Liver (tissue), 3 donors: ENCODE data around the gene GMDS.

Experiments
- FOXA1 ChIP-seq: IDR thresholded peaks from 2 replicates; pipeline ENCODE4 v1.6.1; 2016; ENCODE audit warnings: antibody characterized with exemption
- HNF4G ChIP-seq: IDR thresholded peaks from 2 replicates; pipeline ENCODE4 v1.6.1; 2016; ENCODE audit warnings: antibody characterized with exemption
- SP1 ChIP-seq: IDR thresholded peaks from 2 replicates; pipeline ENCODE4 v1.6.1; 2018; ENCODE audit warnings: antibody characterized with exemption, mild to moderate bottlenecking
- TF ChIP-seq, protein P1 (sequence below): fragments of 150-350 bp; IDR thresholded peaks from 2 replicates; pipeline ENCODE4 v1.5.1; 2017; ENCODE audit warnings: improper control_type of control experiment, low read depth, low read length; ENCODE audit not compliant: missing input control
- TF ChIP-seq, protein P2 (sequence below): IDR thresholded peaks from 2 replicates; pipeline ENCODE4 v1.6.1; 2016; ENCODE audit warnings: antibody characterized with exemption
- TF ChIP-seq, protein P3 (sequence below): IDR thresholded peaks from 2 replicates; pipeline ENCODE4 v1.6.1; 2016; ENCODE audit warnings: antibody characterized with exemption, mild to moderate bottlenecking
- TF ChIP-seq, protein P4 (sequence below): IDR thresholded peaks from 2 replicates; pipeline ENCODE4 v1.6.1; 2016; ENCODE audit warnings: antibody characterized with exemption
- donor health status: healthy.
- donor health status: healthy.

DNA sequence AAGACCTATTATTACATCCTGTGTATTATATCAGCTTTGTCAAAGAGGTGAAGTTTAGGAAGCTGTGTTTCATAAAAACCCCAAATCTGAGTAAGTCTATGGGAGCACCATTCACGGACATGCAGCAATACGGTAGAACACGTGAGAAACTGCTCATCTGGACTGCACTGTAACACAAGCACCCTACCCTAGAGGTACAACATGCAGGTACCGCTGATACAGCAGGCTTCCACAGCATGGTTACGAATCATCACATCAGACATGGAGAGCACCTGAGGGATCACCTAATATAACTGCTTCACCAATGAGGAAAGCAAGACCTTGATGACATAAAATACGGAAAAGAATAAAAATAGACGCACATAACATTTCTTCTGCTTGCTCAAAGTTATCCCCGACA lies 96.7 kb downstream of the GMDS start:
- TF ChIP-seq, protein P1, sequence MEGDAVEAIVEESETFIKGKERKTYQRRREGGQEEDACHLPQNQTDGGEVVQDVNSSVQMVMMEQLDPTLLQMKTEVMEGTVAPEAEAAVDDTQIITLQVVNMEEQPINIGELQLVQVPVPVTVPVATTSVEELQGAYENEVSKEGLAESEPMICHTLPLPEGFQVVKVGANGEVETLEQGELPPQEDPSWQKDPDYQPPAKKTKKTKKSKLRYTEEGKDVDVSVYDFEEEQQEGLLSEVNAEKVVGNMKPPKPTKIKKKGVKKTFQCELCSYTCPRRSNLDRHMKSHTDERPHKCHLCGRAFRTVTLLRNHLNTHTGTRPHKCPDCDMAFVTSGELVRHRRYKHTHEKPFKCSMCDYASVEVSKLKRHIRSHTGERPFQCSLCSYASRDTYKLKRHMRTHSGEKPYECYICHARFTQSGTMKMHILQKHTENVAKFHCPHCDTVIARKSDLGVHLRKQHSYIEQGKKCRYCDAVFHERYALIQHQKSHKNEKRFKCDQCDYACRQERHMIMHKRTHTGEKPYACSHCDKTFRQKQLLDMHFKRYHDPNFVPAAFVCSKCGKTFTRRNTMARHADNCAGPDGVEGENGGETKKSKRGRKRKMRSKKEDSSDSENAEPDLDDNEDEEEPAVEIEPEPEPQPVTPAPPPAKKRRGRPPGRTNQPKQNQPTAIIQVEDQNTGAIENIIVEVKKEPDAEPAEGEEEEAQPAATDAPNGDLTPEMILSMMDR = no peak
- TF ChIP-seq, protein P2, sequence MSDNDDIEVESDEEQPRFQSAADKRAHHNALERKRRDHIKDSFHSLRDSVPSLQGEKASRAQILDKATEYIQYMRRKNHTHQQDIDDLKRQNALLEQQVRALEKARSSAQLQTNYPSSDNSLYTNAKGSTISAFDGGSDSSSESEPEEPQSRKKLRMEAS = no peak
- TF ChIP-seq SP1 (no peak), FOXA1 (no peak), HNF4G (no peak)
- TF ChIP-seq, protein P3, sequence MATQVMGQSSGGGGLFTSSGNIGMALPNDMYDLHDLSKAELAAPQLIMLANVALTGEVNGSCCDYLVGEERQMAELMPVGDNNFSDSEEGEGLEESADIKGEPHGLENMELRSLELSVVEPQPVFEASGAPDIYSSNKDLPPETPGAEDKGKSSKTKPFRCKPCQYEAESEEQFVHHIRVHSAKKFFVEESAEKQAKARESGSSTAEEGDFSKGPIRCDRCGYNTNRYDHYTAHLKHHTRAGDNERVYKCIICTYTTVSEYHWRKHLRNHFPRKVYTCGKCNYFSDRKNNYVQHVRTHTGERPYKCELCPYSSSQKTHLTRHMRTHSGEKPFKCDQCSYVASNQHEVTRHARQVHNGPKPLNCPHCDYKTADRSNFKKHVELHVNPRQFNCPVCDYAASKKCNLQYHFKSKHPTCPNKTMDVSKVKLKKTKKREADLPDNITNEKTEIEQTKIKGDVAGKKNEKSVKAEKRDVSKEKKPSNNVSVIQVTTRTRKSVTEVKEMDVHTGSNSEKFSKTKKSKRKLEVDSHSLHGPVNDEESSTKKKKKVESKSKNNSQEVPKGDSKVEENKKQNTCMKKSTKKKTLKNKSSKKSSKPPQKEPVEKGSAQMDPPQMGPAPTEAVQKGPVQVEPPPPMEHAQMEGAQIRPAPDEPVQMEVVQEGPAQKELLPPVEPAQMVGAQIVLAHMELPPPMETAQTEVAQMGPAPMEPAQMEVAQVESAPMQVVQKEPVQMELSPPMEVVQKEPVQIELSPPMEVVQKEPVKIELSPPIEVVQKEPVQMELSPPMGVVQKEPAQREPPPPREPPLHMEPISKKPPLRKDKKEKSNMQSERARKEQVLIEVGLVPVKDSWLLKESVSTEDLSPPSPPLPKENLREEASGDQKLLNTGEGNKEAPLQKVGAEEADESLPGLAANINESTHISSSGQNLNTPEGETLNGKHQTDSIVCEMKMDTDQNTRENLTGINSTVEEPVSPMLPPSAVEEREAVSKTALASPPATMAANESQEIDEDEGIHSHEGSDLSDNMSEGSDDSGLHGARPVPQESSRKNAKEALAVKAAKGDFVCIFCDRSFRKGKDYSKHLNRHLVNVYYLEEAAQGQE = no peak
- TF ChIP-seq, protein P4, sequence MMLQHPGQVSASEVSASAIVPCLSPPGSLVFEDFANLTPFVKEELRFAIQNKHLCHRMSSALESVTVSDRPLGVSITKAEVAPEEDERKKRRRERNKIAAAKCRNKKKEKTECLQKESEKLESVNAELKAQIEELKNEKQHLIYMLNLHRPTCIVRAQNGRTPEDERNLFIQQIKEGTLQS = no peak
